Psoas muscle (tissue), 8 donors: Measurements from ENCODE around the gene GPR35. TPM values are rescaled to one million over a fixed set of nuclear protein-coding genes. Genes with fewer than 3 reads are reported as not detected.

Experiments used
- ATAC-seq, 4 donors: fragments of 200-7000 bp; cut with Tn5 transposase; one replicate each; pipeline ENCODE4 v1.9.1; 2020; ENCODE audit warnings: moderate library complexity in 3 of 4, mild to moderate bottlenecking in 2 of 4
- DNase-seq, 2 donors: peaks; one replicate each; pipeline ENCODE4 v3.0.0-alpha.2; 2020
- H3K27ac ChIP-seq: fragments of 200-600 bp; one replicate; pipeline ENCODE4 v1.8.0; 2022
- H3K27me3 ChIP-seq, 3 donors: fragments of 200-600 bp in 1 of 3; one replicate each; pipeline versions ENCODE4 v1.6.1 to v1.8.0; 2013 to 2022; ENCODE audit warnings: low read length in 2 of 3, mild to moderate bottlenecking in 2 of 3, moderate library complexity in 1 of 3; ENCODE audit not compliant: insufficient read depth in 3 of 3
- H3K36me3 ChIP-seq, 2 donors: fragments of 200-600 bp in 1 of 2; one replicate each; pipeline versions ENCODE4 v1.6.1 to v1.8.0; 2013 to 2022; ENCODE audit warnings: low read depth in 1 of 2, mild to moderate bottlenecking in 1 of 2, moderate library complexity in 1 of 2; ENCODE audit not compliant: insufficient read depth in 1 of 2
- H3K4me1 ChIP-seq: fragments of 200-600 bp; one replicate; pipeline ENCODE4 v1.8.0; 2022
- H3K4me3 ChIP-seq: fragments of 200-600 bp; one replicate; pipeline ENCODE4 v1.8.0; 2022; ENCODE audit warnings: mild to moderate bottlenecking
- H3K9me3 ChIP-seq: fragments of 200-600 bp; one replicate; pipeline ENCODE4 v1.8.0; 2022
- WGBS, 3 donors: extraction: QIAGEN DNeasy Blood & Tissue Kit; methylation state at CpG; one replicate each; pipeline versions ENCODE4 v1.1.6 to v1.1.7; 2013; 5-methylcytosine and 5-hydroxymethylcytosine counted together
- intact Hi-C, 2 donors: fragments of 100-400 bp; cut with DNase I; formaldehyde crosslinking; loops; one replicate each; pipeline versions ENCODE4 v1.11.0 to v1.14.2; 2022
- polyA plus RNA-seq, 3 donors: library from polyadenylated mRNA; stranded (reverse); fragments of 200-250 nt; gene quantifications; one replicate each; pipeline ENCODE4 v1.2.3, GENCODE V29; 2013
- total RNA-seq, 4 donors: library from RNA; stranded (reverse); fragmentation: NEBNext Ultra II Directional in 2 of 4; extraction: Animal tissue kit (Norgen Biotek cat#: 25700) in 2 of 4; gene quantifications; one replicate each; pipeline versions ENCODE4 v1.2.1 to v1.2.4, GENCODE V29; 2021 to 2023
- TF ChIP-seq, protein P1 (sequence below): fragments of 200-600 bp; IDR thresholded peaks from one replicate; pipeline ENCODE4 v1.8.0; 2022; ENCODE audit warnings: antibody characterized with exemption
- donor health status: healthy with polysubstance abuse.
- donor health status: DM: no; HTN: no; CAD: no; lungs with moderate emphysema.
- donor health status: Bipolar disorder and iron deficiency.
- donor health status: healthy.
- donor health status: DM: yes; HTN: yes; CAD: no.
- donor health status: DM: no; HTN: no; CAD: no.
- donor health status: DM: no; HTN: no; CAD: no.
- donor health status: DM: yes; HTN: yes; CAD: no.

The GPR35 gene
- total and polyA plus RNA-seq, 7 donors: 0.30 to 0.92 (median 0.58) TPM

DNA sequence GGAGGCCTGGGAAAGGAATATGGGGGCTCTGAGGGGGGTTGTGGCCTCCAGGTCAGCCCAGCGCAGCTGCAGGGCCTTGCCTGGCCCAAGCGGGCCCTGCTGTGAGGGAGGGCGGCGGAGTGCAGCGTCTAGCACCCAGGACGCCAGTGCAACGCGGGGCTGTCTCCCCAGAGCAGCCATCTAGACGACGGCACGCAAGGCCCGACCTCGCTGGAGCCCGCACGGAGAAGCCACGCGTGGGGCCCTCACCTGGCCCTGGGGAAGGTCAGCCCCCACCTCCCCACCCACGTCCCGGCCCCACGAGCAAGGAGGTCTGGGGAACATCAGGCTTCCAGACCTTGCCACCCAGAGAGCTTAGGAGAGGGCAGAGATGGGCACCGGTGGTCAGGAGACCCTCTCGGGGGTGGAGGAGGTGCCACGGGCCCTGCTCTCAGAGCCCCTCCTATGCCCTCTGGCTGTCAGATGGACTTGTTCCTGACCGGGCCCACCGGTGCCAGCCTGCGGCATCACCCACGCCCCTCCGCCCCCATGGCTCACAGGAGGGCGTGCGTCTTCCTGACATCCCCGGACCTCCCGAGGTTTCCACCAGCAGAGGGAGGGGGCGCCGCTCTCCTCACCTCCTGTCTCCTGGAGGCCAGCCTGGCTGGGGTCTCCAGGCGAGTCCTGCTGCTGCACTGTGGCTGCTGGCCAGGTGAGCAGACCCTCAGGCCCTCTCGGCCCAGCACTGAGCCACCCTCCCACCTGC, 17.0 kb downstream of the GPR35 start:
- Histone ChIP-seq H3K27ac (no peak overlapping the region), H3K27me3 (peaks cover 0 to 19% (median 12%) of the 10 kb centered on the region in 3 donors), H3K9me3 (no peaks in the 10 kb centered on the region), H3K36me3 (no peaks in the 10 kb centered on the region), H3K4me1 (no peaks in the 10 kb centered on the region), H3K4me3 (no peak overlapping the region)
- TF ChIP-seq, protein P1, sequence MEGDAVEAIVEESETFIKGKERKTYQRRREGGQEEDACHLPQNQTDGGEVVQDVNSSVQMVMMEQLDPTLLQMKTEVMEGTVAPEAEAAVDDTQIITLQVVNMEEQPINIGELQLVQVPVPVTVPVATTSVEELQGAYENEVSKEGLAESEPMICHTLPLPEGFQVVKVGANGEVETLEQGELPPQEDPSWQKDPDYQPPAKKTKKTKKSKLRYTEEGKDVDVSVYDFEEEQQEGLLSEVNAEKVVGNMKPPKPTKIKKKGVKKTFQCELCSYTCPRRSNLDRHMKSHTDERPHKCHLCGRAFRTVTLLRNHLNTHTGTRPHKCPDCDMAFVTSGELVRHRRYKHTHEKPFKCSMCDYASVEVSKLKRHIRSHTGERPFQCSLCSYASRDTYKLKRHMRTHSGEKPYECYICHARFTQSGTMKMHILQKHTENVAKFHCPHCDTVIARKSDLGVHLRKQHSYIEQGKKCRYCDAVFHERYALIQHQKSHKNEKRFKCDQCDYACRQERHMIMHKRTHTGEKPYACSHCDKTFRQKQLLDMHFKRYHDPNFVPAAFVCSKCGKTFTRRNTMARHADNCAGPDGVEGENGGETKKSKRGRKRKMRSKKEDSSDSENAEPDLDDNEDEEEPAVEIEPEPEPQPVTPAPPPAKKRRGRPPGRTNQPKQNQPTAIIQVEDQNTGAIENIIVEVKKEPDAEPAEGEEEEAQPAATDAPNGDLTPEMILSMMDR: no peak
- DNase-seq: peak in 1 of 2 donors; percentile 32
- 74 to 83% (median 80%) methylated on average over 35 to 36 of the region's 36 CpGs for WGBS, 3 donors
- no peak for ATAC-seq
- intact Hi-C loops: no loop called here

DNA sequence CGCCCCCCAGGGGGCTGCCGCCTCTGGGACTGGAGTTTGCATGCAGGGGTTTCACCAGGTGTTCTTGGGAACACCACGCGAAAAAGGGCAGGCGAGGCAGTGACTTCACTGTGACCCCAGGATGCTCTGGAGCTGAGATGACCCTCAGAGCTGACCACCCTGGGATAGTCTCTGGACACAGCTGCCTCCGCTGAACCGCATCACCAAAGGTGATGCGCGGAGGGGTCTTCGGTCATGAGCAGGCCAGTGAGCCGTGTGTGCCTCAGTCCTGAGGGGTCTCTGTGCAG, 17.5 kb downstream of the GPR35 start:
- H3K27ac ChIP-seq: no peak overlapping the region
- H3K9me3 ChIP-seq: no peaks in the 10 kb centered on the region
- H3K4me3 ChIP-seq: no peak overlapping the region
- H3K4me1 ChIP-seq: no peaks in the 10 kb centered on the region
- ATAC-seq (no peak), DNase-seq (no peak)
- TF ChIP-seq, protein P1: no peak
- H3K27me3 ChIP-seq: peaks cover 0 to 22% (median 14%) of the 10 kb centered on the region in 3 donors
- intact Hi-C loops: no loop called here
- no peaks in the 10 kb centered on the region for H3K36me3 ChIP-seq
- WGBS, 3 donors: 82 to 89% (median 85%) methylated on average over 11 of the region's 11 CpGs

DNA sequence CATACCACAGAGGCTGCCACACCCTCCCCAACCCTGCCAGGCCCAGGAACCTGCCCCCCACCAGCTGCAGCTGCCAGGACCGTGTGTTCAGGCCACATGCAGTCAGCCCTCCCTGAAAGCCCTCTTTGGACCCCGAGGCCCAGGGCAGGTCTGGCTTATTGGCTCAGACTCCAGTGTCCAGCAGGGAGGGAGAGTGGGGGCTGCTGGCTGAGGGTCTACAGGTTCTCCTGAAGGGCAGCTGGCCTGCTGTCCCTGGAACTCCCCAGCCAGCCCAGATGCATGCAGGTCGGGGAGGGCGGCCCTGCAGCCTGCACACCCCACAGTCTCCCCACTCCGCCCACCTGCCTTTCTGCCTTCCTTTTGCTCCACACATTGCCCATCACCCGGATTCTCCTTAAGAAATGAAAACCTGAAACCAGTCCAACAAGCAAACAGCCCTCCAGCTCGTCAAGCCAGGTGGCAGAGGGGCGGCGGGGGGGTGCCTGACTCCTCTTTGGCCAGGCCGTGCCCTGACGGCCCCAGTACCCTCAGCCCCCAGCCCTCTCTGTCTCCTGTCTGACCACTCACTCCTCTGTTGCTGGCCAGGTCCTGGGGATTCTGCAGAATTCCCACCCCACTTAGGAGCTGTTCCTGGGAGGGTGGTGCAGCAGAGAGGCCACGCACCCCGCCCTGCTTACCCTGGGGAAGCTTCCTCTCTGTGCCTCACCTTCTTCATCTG, 18.0 kb downstream of the GPR35 start:
- Histone ChIP-seq H3K36me3 (no peaks in the 10 kb centered on the region), H3K9me3 (no peaks in the 10 kb centered on the region), H3K4me1 (no peaks in the 10 kb centered on the region), H3K4me3 (no peak overlapping the region), H3K27me3 (peaks cover 0 to 27% (median 16%) of the 10 kb centered on the region in 3 donors), H3K27ac (no peak overlapping the region)
- TF ChIP-seq, protein P1: no peak
- intact Hi-C loops: no loop called here
- WGBS, 3 donors: 62 to 71% (median 63%) methylated on average over 11 to 13 of the region's 13 CpGs
- no peak for ATAC-seq
- peak in 1 of 2 donors; percentile 27 for DNase-seq

DNA sequence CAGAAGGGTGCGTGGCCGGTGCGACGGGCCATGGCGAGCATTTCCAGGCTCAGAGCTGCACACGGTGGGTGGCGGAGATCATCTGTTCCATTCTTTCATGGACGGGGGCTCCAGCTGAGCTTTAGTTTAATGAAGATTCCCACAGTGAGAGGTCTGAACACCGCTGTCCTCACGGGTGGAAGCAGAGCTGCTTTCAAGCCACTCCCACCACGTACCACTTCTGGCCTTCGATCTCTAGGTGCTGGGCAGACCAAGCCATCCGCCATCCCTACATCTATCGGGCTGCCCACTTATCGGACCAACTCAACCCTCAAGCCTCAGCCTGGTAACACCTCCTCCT, 18.5 kb downstream of the GPR35 start:
- Histone ChIP-seq H3K9me3 (no peaks in the 10 kb centered on the region), H3K27ac (no peak overlapping the region), H3K4me3 (no peak overlapping the region), H3K4me1 (no peaks in the 10 kb centered on the region), H3K27me3 (peaks cover 0 to 32% (median 19%) of the 10 kb centered on the region in 3 donors), H3K36me3 (no peaks in the 10 kb centered on the region)
- 57 to 70% (median 68%) methylated on average over 15 of the region's 15 CpGs for WGBS, 3 donors
- TF ChIP-seq, protein P1: no peak
- intact Hi-C loops: no loop called here
- ATAC-seq (no peak), DNase-seq (peak in 1 of 2 donors; percentile 22)
